ENCODE results near the gene EIF2AK3. TPM values are rescaled to one million over a fixed set of nuclear protein-coding genes. Genes with fewer than 3 reads are reported as not detected.

Gene EIF2AK3
- polyA plus RNA-seq, 1 donor from 2014 or later, result 23.2 TPM

GRCh38 chr2:88521445-88522073 is 105.7 kb downstream of the EIF2AK3 start:
- Histone ChIP-seq H3K9ac (ENCODE audit: low read length) (no peak overlapping the region), H3K4me2 (ENCODE audit: low read length) (no peak overlapping the region), H2AFZ (ENCODE audit: low read depth, low read length) (no peak overlapping the region), H4K20me1 (ENCODE audit: insufficient read depth) (no peaks in the 10 kb centered on the region), H3K79me2 (replicated peaks; ENCODE audit: insufficient read depth, low read length) (no peaks in the 10 kb centered on the region), H3K36me3 (ENCODE audit: insufficient read depth, low read length) (no peaks in the 10 kb centered on the region), H3K4me3 (ENCODE audit: low read length) (no peak overlapping the region), H3K27me3 (ENCODE audit: insufficient read depth, low read depth, low read length) (peaks cover 3% of the 10 kb centered on the region), H3K9me3 (ENCODE audit: low read length) (no peaks in the 10 kb centered on the region), H3K27ac (ENCODE audit: low read length) (no peak overlapping the region), H3K9me2 (ENCODE audit: insufficient read depth, low read length) (no peaks in the 10 kb centered on the region), H3F3A (ENCODE audit: insufficient read depth, low read length, poor library complexity, severe bottlenecking) (no peaks in the 10 kb centered on the region)
- TF ChIP-seq REST (IDR thresholded peaks at IDR 0.05; ENCODE audit: borderline replicate concordance) (no peak), EZH2 (IDR thresholded peaks at IDR 0.05; ENCODE audit: borderline replicate concordance, insufficient read depth, low read length, poor library complexity, severe bottlenecking) (no peak), POLR2AphosphoS5 (IDR thresholded peaks at IDR 0.05) (no peak), SMC3 (conservative IDR thresholded peaks at IDR 0.05; ENCODE audit: poor library complexity) (no peak), EP300 (conservative IDR thresholded peaks at IDR 0.05; ENCODE audit: poor library complexity, severe bottlenecking) (no peak), MXI1 (conservative IDR thresholded peaks at IDR 0.05; ENCODE audit: poor library complexity, severe bottlenecking) (no peak), RAD21 (conservative IDR thresholded peaks at IDR 0.05) (no peak), CTCF (IDR thresholded peaks at IDR 0.05; ENCODE audit: poor library complexity, severe bottlenecking) (no peak), TAF1 (IDR thresholded peaks at IDR 0.05; ENCODE audit: low read depth) (no peak)

GRCh38 chr2:88517759-88518201 is 109.5 kb downstream of the EIF2AK3 start:
- no peak overlapping the region for H2AFZ ChIP-seq (ENCODE audit: low read depth, low read length)
- no peaks in the 10 kb centered on the region for H3K9me3 ChIP-seq (ENCODE audit: low read length)
- no peaks in the 10 kb centered on the region for H3K79me2 ChIP-seq (replicated peaks; ENCODE audit: insufficient read depth, low read length)
- no peaks in the 10 kb centered on the region for H4K20me1 ChIP-seq (ENCODE audit: insufficient read depth)
- no peak overlapping the region for H3K4me2 ChIP-seq (ENCODE audit: low read length)
- no peak overlapping the region for H3K4me3 ChIP-seq (ENCODE audit: low read length)
- H3K36me3 ChIP-seq (ENCODE audit: insufficient read depth, low read length), result no peaks in the 10 kb centered on the region
- H3K27ac ChIP-seq (ENCODE audit: low read length), result no peak overlapping the region
- no peak for TF ChIP-seq CTCF (IDR thresholded peaks at IDR 0.05; ENCODE audit: poor library complexity, severe bottlenecking)
- TF ChIP-seq SMC3 (conservative IDR thresholded peaks at IDR 0.05; ENCODE audit: poor library complexity), result no peak
- TF ChIP-seq POLR2AphosphoS5 (IDR thresholded peaks at IDR 0.05), result no peak
- no peak for TF ChIP-seq EZH2 (IDR thresholded peaks at IDR 0.05; ENCODE audit: borderline replicate concordance, insufficient read depth, low read length, poor library complexity, severe bottlenecking)
- TF ChIP-seq EP300 (conservative IDR thresholded peaks at IDR 0.05; ENCODE audit: poor library complexity, severe bottlenecking), result no peak
- no peak for TF ChIP-seq REST (IDR thresholded peaks at IDR 0.05; ENCODE audit: borderline replicate concordance)
- TF ChIP-seq TAF1 (IDR thresholded peaks at IDR 0.05; ENCODE audit: low read depth), result no peak
- TF ChIP-seq MXI1 (conservative IDR thresholded peaks at IDR 0.05; ENCODE audit: poor library complexity, severe bottlenecking), result no peak
- TF ChIP-seq RAD21 (conservative IDR thresholded peaks at IDR 0.05), result no peak
- H3F3A ChIP-seq (ENCODE audit: insufficient read depth, low read length, poor library complexity, severe bottlenecking), result no peaks in the 10 kb centered on the region
- H3K9ac ChIP-seq (ENCODE audit: low read length), result no peak overlapping the region
- H3K9me2 ChIP-seq (ENCODE audit: insufficient read depth, low read length), result no peaks in the 10 kb centered on the region
- H3K27me3 ChIP-seq (ENCODE audit: insufficient read depth, low read depth, low read length), result peaks cover 6% of the 10 kb centered on the region

Measured in neural cell (in vitro differentiated cells).